Small intestine (tissue), 7 donors: ENCODE data around the gene HERC3. TPM values are rescaled to one million over a fixed set of nuclear protein-coding genes. Genes with fewer than 3 reads are reported as not detected.

Experiments used
- DNase-seq, 2 donors: peaks; one replicate each; pipeline versions ENCODE4 v3.0.0 to v3.0.0-alpha.2; 2013
- FAIRE-seq: peaks from 2 replicates; lab custom pipeline; 2012; peaks lifted over from hg19 to GRCh38; lab: Jason Lieb, UNC
- H3K27ac ChIP-seq, 3 donors: one replicate each; pipeline ENCODE4 v1.5.1; 2013; ENCODE audit warnings: low read length in 2 of 3, mild to moderate bottlenecking in 2 of 3, control low read depth in 1 of 3, inconsistent platforms in 1 of 3, low read depth in 1 of 3, moderate library complexity in 1 of 3
- H3K27me3 ChIP-seq, 3 donors: one replicate each; pipeline ENCODE4 v1.6.1; 2013; ENCODE audit warnings: low read length in 3 of 3, inconsistent platforms in 1 of 3; ENCODE audit not compliant: control insufficient read depth in 3 of 3, insufficient read depth in 3 of 3
- H3K36me3 ChIP-seq, 3 donors: one replicate each; pipeline ENCODE4 v1.6.1; 2013; ENCODE audit warnings: low read length in 3 of 3, inconsistent platforms in 1 of 3, low read depth in 1 of 3, mild to moderate bottlenecking in 1 of 3, moderate library complexity in 1 of 3; ENCODE audit not compliant: control insufficient read depth in 3 of 3, insufficient read depth in 2 of 3
- H3K4me1 ChIP-seq, 3 donors: one replicate each; pipeline ENCODE4 v1.6.1; 2013; ENCODE audit warnings: low read length in 2 of 3, inconsistent platforms in 1 of 3, low read depth in 1 of 3, mild to moderate bottlenecking in 1 of 3, moderate library complexity in 1 of 3; ENCODE audit not compliant: control insufficient read depth in 3 of 3, insufficient read depth in 2 of 3
- H3K4me3 ChIP-seq, 3 donors: one replicate each; pipeline ENCODE4 v1.5.1; 2013; ENCODE audit warnings: low read length in 3 of 3, control low read depth in 1 of 3, inconsistent platforms in 1 of 3, low read depth in 1 of 3, mild to moderate bottlenecking in 1 of 3, moderate library complexity in 1 of 3
- H3K9me3 ChIP-seq, 2 donors: one replicate each; pipeline ENCODE4 v1.6.1; 2013; ENCODE audit warnings: low read depth in 1 of 2, low read length in 1 of 2; ENCODE audit not compliant: control insufficient read depth in 2 of 2, insufficient read depth in 1 of 2
- WGBS, 3 donors: extraction: QIAGEN DNeasy Blood & Tissue Kit; methylation state at CpG; one replicate each; pipeline ENCODE4 v1.1.7; 2013; 5-methylcytosine and 5-hydroxymethylcytosine counted together
- polyA plus RNA-seq, 4 donors: library from polyadenylated mRNA; stranded (reverse) in 3 of 4; unstranded in 1 of 4; fragments of 200-250 nt in 3 of 4; fragments of 120-200 nt in 1 of 4; gene quantifications; one replicate each; pipeline versions ENCODE4 v1.2.1 to v1.2.3, GENCODE V29; 2013
- donor health status: healthy with polysubstance abuse.
- donor health status: control.
- donor health status: control.
- donor health status: Bipolar disorder and iron deficiency.
- donor health status: healthy.

Gene HERC3
- polyA plus RNA-seq, 4 donors = 6.6 to 17.2 (median 10.6) TPM

- peaks cover 4 to 35% (median 20%) of the 10 kb centered on the region in 3 donors for H3K36me3 ChIP-seq
- FAIRE-seq (no peak), DNase-seq (no peak)
- peaks cover 0 to 16% (median 0%) of the 10 kb centered on the region in 3 donors for H3K4me1 ChIP-seq
- no peak overlapping the region for H3K4me3 ChIP-seq
- no peaks in the 10 kb centered on the region for H3K9me3 ChIP-seq
- H3K27ac ChIP-seq = no peak overlapping the region
- WGBS, 3 donors = 56 to 72% (median 72%) methylated on average over 2 of the region's 2 CpGs
- no peaks in the 10 kb centered on the region for H3K27me3 ChIP-seq
Observed at GRCh38 chr4:88742561-88742960, 150.3 kb downstream of the HERC3 start.

- WGBS, 3 donors = 94 to 97% (median 95%) methylated on average over 3 of the region's 3 CpGs
Observed at GRCh38 chr4:88743696-88744095, 151.4 kb downstream of the HERC3 start.

GRCh38 chr4:88744609-88745008, 152.3 kb downstream of the HERC3 start:
- FAIRE-seq = no peak
- WGBS, 3 donors = 88 to 93% (median 89%) methylated on average over 3 of the region's 3 CpGs
- H3K36me3 ChIP-seq = peaks cover 2 to 33% (median 29%) of the 10 kb centered on the region in 3 donors

More at GRCh38 chr4:88743696-88744095, 151.4 kb downstream of the HERC3 start:
- FAIRE-seq (no peak), DNase-seq (no peak)
- H3K36me3 ChIP-seq = peaks cover 3 to 31% (median 22%) of the 10 kb centered on the region in 3 donors
- H3K4me1 ChIP-seq = peaks cover 0 to 5% (median 0%) of the 10 kb centered on the region in 3 donors
- no peak overlapping the region for H3K27ac ChIP-seq
- H3K27me3 ChIP-seq = no peaks in the 10 kb centered on the region
- no peaks in the 10 kb centered on the region for H3K9me3 ChIP-seq
- no peak overlapping the region for H3K4me3 ChIP-seq

GRCh38 chr4:88745175-88745574, 152.9 kb downstream of the HERC3 start:
- WGBS, 3 donors = 79 to 100% (median 85%) methylated on average over 1 of the region's 1 CpG
- no peak for DNase-seq
- Histone ChIP-seq H3K36me3 (peaks cover 8 to 36% (median 35%) of the 10 kb centered on the region in 3 donors), H3K9me3 (no peaks in the 10 kb centered on the region), H3K27me3 (no peaks in the 10 kb centered on the region), H3K27ac (no peak overlapping the region), H3K4me3 (no peak overlapping the region), H3K4me1 (no peaks in the 10 kb centered on the region)
- no peak for FAIRE-seq

More at GRCh38 chr4:88744609-88745008, 152.3 kb downstream of the HERC3 start:
- H3K27ac ChIP-seq = no peak overlapping the region
- no peak for DNase-seq
- H3K4me3 ChIP-seq = no peak overlapping the region
- H3K27me3 ChIP-seq = no peaks in the 10 kb centered on the region
- no peaks in the 10 kb centered on the region for H3K4me1 ChIP-seq
- H3K9me3 ChIP-seq = no peaks in the 10 kb centered on the region

- Histone ChIP-seq H3K4me3 (no peak overlapping the region), H3K4me1 (no peaks in the 10 kb centered on the region), H3K9me3 (no peaks in the 10 kb centered on the region), H3K27me3 (no peaks in the 10 kb centered on the region), H3K27ac (no peak overlapping the region), H3K36me3 (peaks cover 8 to 41% (median 37%) of the 10 kb centered on the region in 3 donors)
- FAIRE-seq = no peak
- WGBS, 3 donors = 74 to 100% (median 80%) methylated on average over 1 of the region's 1 CpG
- DNase-seq = no peak
Observed at GRCh38 chr4:88745581-88746163, 153.4 kb downstream of the HERC3 start.

GRCh38 chr4:88746206-88746605, 153.9 kb downstream of the HERC3 start:
- DNase-seq = no peak
- WGBS, 3 donors = 63 to 86% (median 80%) methylated on average over 5 of the region's 5 CpGs
- no peak for FAIRE-seq
- Histone ChIP-seq H3K9me3 (no peaks in the 10 kb centered on the region), H3K27me3 (no peaks in the 10 kb centered on the region), H3K36me3 (peaks cover 8 to 46% (median 39%) of the 10 kb centered on the region in 3 donors), H3K4me1 (no peaks in the 10 kb centered on the region), H3K4me3 (no peak overlapping the region), H3K27ac (no peak overlapping the region)

GRCh38 chr4:88747351-88747750, 155.1 kb downstream of the HERC3 start:
- WGBS, 3 donors = 94 to 96% (median 96%) methylated on average over 7 of the region's 7 CpGs
- H3K36me3 ChIP-seq = peaks cover 8 to 46% (median 39%) of the 10 kb centered on the region in 3 donors
- FAIRE-seq = no peak

GRCh38 chr4:88750369-88750768, 158.1 kb downstream of the HERC3 start:
- no peak overlapping the region for H3K27ac ChIP-seq
- H3K27me3 ChIP-seq = no peaks in the 10 kb centered on the region
- peaks cover 2 to 25% (median 5%) of the 10 kb centered on the region in 3 donors for H3K4me1 ChIP-seq
- DNase-seq (no peak), FAIRE-seq (no peak)
- no peaks in the 10 kb centered on the region for H3K9me3 ChIP-seq
- 93 to 96% (median 96%) methylated on average over 10 of the region's 10 CpGs for WGBS, 3 donors
- peaks cover 8 to 49% (median 34%) of the 10 kb centered on the region in 3 donors for H3K36me3 ChIP-seq
- no peak overlapping the region for H3K4me3 ChIP-seq

More at GRCh38 chr4:88747351-88747750, 155.1 kb downstream of the HERC3 start:
- peaks cover 0 to 5% (median 0%) of the 10 kb centered on the region in 3 donors for H3K4me1 ChIP-seq
- no peak for DNase-seq
- H3K27me3 ChIP-seq = no peaks in the 10 kb centered on the region
- H3K9me3 ChIP-seq = no peaks in the 10 kb centered on the region
- no peak overlapping the region for H3K4me3 ChIP-seq
- no peak overlapping the region for H3K27ac ChIP-seq
